C1 segment of cervical spinal cord (tissue), 14 donors: ENCODE measurements around the gene R3HCC1L.
"Not testable (repeated sequence)": the region's sequence is repeated elsewhere in the genome, so short reads cannot be mapped to it uniquely, and the experiment has no call there.

ENCODE experiments used
- DNase-seq, 14 donors: peaks; one replicate each; lab custom pipeline; 2025; lab: John Stamatoyannopoulos, UW

The R3HCC1L gene

DNA sequence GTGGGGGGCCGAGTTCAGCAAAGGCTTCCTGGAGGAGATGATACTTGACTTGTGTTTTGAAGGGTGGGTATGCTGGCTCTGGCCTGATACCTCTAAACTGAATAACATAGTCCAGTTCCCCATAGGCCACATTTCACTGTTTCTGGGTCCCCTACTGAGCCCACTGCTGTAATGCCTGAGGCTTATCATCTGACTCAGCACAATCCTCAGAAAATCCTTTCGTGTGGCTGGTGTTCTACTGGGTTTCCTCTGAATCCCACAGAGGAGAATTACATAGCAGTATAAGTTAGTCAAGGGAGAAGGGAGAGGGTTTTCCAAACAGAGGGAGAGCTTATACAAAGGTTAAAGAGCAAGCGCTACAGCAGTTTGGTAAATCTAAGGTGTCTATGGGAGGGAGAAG, 2.8 kb upstream of the R3HCC1L start:
- DNase-seq: no peak

DNA sequence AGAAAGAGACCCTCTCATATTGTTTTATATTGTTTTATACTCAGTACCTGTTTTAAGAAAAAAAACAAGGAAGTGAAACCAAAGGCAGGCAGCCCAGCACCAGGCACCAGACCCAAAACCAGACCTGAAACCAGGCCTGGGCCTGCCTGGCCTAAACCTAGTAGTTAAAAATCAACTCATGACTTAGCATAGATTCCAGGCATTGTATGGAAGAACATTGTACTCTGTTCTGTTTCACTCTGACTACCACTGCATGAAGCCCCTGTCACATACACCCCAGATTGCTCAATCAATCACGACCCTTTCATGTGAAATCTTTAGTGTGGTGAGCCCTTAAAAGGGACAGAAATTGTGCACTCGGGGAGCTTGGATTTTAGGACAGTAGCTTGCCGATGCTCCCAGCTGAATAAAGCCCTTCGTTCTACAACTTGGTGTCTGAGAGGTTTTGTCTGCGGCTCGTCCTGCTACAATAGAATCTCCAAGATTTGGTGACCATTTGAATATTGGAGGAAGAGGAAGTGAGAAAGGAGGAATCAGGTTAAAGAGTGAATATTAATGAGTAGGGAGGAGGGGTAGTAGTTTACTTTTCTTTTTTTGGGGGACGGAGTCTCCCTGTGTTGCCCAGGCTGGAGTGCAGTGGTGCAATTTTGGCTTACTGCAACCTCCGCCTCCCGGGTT, 1.2 kb upstream of the R3HCC1L start:
- peak in 1 of 14 donors; percentile 12 for DNase-seq

DNA sequence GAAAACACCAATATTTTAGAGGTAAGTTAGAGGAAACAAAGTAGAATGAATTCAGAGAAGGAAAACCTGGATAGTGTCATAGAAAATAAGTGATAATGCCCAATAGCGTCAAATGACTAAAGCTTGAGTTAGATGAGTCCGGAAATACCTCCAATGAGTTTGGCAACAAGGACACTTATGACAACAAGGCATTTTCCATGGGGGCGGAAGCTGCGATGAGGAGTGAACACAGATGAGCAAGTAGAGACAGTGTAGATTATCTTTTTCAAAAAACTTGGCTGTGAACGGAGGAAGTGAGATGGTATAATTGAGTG, 383 bp upstream of the R3HCC1L start:
- DNase-seq: no peak

DNA sequence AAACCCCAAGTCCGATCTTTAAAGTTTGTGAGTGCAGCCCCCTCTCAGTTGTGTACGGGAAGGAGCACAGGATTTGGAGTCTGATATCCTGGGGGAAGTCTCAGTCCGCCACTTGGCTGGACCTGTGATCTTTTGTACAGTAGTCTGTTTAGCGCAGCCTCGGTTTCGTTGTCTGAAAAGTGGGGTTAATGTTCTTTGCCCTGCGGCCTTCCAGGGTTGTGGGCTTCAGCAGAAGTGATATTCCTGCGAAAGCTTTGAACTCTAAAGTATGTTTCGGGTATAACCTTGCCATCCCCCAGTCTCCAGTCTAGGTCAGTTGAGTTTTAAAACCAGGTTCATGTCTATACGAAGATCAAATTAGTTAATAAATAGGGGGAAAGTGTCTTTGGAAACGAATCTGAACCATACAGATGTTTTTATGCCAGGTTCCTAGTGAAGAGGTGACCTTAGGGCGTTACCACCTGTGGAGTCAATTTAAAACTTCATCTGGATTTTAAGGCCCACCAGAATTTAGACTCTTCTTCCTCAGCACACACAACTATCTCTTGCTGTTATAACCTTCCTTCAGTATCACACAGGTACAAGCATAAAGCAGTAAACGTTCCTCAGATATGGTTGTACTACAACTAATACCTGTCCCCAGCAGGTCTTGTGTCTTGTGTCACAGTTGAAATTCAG, 904 bp downstream of the R3HCC1L start:
- peak in 3 of 14 donors; percentile 13 to 39 (median 22) for DNase-seq

DNA sequence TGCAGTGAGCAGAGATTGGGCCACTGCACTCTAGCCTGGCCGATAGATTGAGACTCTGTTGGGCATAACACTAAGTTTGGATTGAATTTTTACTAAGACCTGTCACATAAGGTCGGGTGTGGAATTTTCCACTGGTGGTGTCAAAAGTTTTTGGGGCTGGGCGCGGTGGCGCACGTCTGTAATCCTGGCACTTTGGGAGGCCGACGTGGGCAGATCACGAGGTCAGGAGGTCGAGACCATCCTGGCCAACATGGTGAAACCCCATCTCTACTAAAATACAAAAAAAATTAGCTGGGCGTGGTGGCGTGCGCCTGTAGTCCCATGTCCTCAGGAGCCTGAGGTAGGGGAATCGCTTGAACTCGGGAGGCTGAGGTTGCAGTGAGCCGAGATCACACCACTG, 2.3 kb downstream of the R3HCC1L start:
- not testable (repeated sequence) for DNase-seq

- DNase-seq: no peak
Measured at GRCh38 chr10:98138031-98138430, 3.6 kb downstream of the R3HCC1L start.

- no peak for DNase-seq
Measured at GRCh38 chr10:98139431-98139830, 5.0 kb downstream of the R3HCC1L start.

GRCh38 chr10:98141484-98142073, 7.1 kb downstream of the R3HCC1L start:
- no peak for DNase-seq

- no peak for DNase-seq
Measured at GRCh38 chr10:98144985-98145384, 10.5 kb downstream of the R3HCC1L start.

- DNase-seq: no peak
Measured at GRCh38 chr10:98149858-98150257, 15.4 kb downstream of the R3HCC1L start.

DNA sequence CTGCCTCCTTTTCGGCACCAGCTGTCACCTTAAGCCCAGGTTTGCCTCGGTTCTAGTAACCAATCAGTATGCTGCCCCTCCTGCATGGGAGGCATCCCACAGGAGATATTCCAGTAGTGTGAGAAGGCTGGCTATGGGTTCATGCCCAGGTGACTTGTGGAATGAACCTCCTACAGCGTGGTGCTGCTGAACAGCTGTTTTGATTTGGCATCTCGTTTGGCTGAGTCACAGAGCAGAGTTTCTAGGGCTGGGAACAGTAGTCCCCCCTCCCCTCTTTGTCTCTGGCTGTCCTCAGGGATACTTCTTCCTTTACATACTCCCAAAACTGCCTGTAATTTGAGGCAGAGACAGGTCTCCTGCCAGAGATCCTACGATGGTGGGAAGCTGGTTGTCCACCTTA, 16.1 kb downstream of the R3HCC1L start:
- DNase-seq: no peak

DNA sequence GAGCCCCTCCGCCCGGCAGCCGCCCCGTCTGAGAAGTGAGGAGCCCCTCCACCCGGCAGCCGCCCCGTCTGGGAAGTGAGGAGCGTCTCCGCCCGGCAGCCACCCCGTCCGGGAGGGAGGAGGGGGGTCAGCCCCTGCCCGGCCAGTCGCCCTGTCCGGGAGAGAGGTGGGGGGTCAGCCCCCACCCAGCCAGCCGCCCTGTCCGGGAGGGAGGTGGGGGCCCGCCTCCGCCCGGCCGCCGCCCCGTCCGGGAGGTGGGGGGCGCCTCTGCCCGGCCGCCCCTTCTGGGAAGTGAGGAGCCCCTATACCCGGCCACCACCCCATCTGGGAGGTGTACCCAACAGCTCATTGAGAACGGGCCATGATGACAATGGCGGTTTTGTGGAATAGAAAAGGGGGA, 18.3 kb downstream of the R3HCC1L start:
- DNase-seq: not testable (repeated sequence)

- DNase-seq: not testable (repeated sequence)
Measured at GRCh38 chr10:98153213-98153958, 18.9 kb downstream of the R3HCC1L start.

DNA sequence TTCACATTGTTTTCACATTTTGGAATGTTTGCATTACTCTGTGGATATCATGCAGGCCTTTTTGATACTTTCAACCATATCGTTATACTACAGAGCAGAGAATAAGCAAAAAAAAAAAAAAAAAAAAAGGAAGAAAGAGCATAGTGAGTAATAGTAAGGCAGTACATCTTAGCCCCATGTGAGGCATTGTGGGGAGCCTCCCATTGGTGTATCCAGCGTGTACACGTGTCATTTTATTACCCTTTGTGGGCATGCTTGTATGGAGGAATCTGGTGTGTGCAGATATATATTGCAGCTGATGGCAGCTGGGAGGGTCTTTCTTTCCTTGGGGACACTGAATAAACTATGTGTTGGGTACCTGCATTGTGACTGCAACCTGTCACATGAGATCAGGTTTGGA, 19.6 kb downstream of the R3HCC1L start:
- no peak for DNase-seq

DNA sequence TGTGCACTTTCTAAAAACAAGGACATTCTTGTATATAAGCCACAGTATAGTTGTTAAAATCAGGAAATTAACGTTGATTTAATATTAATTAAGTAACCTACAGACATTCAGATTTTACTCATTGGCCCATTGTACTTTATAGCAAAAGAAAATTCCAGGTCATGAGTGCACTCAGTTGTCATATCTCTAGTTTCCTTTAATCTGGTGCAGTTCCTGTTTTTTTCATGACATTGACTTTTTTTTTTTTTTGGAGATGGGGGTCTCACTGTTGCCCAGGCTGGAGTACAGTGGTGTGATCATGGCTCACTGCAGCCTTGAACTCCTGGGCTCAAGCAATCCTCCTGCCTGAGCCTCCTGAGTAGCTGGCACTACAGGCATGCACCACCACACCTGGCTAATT, 24.1 kb downstream of the R3HCC1L start:
- DNase-seq: no peak

GRCh38 chr10:98163941-98164340, 29.5 kb downstream of the R3HCC1L start:
- no peak for DNase-seq

- no peak for DNase-seq
Measured at GRCh38 chr10:98167191-98167590, 32.7 kb downstream of the R3HCC1L start.

GRCh38 chr10:98168147-98168546, 33.7 kb downstream of the R3HCC1L start:
- no peak for DNase-seq

- no peak for DNase-seq
Measured at GRCh38 chr10:98168766-98169165, 34.3 kb downstream of the R3HCC1L start.

DNA sequence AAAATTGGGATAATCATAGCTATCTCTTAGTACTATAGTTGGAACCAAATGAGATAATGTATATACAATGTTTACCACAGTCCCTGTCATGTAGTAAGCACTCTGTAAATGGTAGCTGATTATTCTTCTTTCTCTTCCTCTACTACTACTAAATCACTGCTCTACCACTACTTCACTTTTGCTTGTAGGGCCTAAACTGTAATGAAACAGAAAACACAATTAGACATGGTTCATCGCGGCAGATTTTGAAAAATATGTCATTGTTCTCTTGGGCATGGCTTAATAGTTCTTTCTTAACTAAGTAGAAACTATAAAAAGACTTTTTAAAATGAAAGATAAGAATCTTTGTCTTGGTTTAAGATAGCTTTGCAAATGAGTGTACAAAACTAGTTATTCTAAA, 34.9 kb downstream of the R3HCC1L start:
- no peak for DNase-seq

- peak in 5 of 14 donors; percentile 1 to 44 (median 5) for DNase-seq
Measured at GRCh38 chr10:98170249-98171117, 36.0 kb downstream of the R3HCC1L start.
